Epithelial cell of proximal tubule (primary cell): ENCODE results near the gene TOP2B. TPM values are rescaled to one million over a fixed set of nuclear protein-coding genes. Genes with fewer than 3 reads are reported as not detected.

Source experiments
- DNase-seq: peaks from one replicate; pipeline ENCODE4 v3.0.0-alpha.2; 2011; ENCODE audit warnings: low read depth
- H3K4me3 ChIP-seq: 2 replicates; pipeline ENCODE4 v1.5.1; 2011; ENCODE audit warnings: low read depth, mild to moderate bottlenecking, low read length
- total RNA-seq: library from RNA; depleted of rRNA; stranded (reverse); fragments of >200 nt; gene quantifications from 2 replicates; pipeline ENCODE4 v1.2.3, GENCODE V29; 2015
- TF ChIP-seq, protein P1 (sequence below): conservative IDR thresholded peaks from 2 replicates; pipeline ENCODE4 v1.5.1; 2012; ENCODE audit warnings: low read depth, mild to moderate bottlenecking, low read length

TOP2B gene
- total RNA-seq, 1 donor from 2014 or later = 81.2 TPM

DNA sequence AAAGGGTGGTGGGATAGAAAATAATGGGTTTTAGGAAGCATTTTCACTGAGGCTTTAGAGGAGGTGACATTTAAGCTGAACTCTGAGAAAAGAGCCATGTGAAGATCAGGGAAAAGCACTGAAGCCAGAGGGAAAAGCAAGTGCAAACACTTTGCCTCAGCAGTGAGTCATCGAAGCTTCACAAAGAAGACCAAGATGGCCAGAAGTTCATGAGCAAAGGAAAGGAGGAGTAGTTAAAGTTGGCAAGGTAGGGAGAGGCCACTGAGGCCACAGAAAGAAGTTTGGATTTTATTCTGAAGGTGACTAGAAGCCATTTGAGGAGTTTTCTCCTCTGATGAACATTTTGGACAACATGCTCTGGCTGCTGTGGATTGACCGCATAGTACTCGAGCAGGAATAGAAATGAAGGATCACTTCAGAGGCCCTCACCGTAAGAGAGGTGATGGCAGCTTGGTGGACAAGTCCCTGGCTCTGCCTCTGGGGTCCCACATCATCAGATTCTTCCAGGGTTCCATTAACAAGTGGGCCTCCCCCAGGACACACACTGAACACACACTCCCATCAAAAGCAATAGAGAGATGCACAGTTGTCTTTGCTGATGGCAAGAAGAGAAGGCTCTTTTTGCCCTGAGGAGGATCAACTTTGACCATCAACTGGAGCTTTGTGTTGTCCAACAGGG, 75.5 kb downstream of the TOP2B start:
- TF ChIP-seq, protein P1, sequence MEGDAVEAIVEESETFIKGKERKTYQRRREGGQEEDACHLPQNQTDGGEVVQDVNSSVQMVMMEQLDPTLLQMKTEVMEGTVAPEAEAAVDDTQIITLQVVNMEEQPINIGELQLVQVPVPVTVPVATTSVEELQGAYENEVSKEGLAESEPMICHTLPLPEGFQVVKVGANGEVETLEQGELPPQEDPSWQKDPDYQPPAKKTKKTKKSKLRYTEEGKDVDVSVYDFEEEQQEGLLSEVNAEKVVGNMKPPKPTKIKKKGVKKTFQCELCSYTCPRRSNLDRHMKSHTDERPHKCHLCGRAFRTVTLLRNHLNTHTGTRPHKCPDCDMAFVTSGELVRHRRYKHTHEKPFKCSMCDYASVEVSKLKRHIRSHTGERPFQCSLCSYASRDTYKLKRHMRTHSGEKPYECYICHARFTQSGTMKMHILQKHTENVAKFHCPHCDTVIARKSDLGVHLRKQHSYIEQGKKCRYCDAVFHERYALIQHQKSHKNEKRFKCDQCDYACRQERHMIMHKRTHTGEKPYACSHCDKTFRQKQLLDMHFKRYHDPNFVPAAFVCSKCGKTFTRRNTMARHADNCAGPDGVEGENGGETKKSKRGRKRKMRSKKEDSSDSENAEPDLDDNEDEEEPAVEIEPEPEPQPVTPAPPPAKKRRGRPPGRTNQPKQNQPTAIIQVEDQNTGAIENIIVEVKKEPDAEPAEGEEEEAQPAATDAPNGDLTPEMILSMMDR = no peak
- no peak overlapping the region for H3K4me3 ChIP-seq
- no peak for DNase-seq

DNA sequence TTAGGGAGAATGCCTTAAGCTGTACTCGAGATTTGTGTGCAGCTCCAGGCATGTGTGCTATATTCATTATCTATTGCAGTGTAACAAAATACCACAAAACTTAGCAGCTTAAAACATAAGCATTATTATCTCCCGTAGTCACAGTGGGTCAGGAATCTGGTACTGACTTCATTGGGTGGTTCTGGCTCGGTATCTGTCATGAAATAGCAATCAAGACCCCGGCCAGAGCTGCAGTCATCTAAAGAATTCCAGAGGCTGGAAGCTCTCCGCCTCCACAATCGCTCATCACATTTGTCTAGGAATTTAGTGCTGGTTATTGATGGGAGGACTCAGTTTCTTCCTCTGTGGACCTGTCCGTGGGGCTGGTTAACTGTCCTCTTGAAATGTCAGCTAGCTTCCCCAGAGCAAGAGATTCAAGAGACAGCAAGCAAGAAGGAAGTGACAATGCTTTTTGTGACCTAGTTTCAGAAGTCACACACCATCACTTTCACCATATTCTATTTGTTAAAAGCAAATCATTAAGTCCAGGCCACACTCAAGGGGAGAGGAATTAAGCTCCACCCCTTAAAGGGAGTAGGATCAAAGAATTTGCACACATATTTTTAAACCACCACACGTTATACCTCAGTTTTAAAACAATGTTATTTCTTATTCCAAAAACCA, 76.1 kb downstream of the TOP2B start:
- H3K4me3 ChIP-seq = no peak overlapping the region
- DNase-seq = no peak
- TF ChIP-seq, protein P1 = no peak

DNA sequence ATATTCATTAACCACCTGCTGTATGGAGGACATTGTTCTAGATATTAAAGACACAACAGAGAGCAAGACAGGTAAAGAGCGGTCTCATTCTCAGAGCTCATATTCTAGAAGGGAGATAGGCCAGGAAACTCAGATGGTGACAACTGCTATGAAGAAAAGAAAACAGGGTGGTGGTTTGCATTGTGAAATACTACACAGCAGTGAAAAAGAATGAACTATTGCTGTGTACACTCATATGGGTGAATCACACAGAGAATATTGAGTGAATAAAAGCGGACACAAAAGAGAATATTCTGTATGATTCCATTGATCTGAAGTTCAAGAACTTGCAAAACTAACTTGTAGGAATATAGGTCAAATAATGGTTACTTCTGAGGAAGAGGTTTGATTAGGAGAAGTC, 76.7 kb downstream of the TOP2B start:
- no peak for DNase-seq

DNA sequence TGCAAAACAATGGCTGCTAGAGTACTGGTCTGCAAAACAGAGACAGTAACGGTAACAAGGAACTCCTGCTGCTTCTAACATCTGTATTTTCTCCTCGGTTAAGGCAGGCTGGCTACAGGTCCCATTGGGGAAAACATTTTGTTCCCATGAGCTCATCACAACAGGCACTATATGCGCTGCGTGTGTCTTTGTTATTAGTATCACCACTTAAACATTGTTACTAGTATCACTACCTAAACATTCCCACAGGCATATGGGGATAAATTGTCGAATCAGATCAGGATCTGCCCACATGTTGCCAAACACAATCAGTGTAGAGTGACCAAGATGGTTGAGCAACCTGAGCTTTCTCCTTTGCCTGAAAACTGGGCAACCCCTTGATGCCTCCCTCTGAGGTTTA, 77.2 kb downstream of the TOP2B start:
- no peak for DNase-seq
- H3K4me3 ChIP-seq = no peak overlapping the region
- TF ChIP-seq, protein P1 = no peak

More for the DNA sequence above, 76.7 kb downstream of the TOP2B start:
- TF ChIP-seq, protein P1 = no peak
- no peak overlapping the region for H3K4me3 ChIP-seq

DNA sequence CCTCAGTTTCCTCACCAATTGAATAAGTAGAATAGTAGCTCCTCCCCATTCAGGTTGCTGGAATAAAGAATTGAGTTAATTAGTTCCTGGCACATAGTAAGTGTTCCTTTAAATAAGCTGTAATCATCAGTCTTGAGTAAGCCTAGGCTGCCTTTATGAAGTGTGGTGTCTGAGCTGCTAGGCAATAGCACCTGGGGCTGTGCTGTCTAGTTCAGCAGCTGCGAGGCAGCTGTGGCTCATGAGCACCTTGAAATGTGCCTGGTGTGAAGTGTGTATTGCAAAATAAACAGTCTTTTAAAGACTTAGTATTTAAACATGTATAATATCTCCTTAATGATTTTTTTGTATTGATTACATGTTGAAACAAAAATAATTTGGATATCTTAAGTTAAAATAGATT, 77.6 kb downstream of the TOP2B start:
- TF ChIP-seq, protein P1 = no peak
- no peak for DNase-seq
- no peak overlapping the region for H3K4me3 ChIP-seq

DNA sequence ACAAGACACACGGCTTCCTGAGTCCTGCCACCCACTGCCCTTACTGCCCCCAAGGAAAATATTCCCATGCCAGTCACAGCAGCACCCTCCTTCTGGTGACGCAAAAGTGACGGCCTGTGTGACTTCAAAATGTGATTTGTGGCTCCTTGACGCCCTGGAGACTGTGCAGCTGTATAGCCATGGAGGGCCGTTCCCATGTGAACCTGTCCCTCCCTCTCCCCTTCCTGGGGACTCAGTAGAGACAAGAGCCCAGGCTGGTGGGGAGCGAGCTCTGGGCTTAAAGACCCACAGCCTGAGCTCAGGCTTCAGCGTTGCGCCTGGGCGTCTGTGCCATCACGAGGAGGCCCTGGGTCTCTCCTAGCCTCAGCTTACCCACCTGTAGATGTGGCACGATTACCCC, 78.2 kb downstream of the TOP2B start:
- TF ChIP-seq, protein P1 = no peak
- DNase-seq = no peak
- no peak overlapping the region for H3K4me3 ChIP-seq

DNA sequence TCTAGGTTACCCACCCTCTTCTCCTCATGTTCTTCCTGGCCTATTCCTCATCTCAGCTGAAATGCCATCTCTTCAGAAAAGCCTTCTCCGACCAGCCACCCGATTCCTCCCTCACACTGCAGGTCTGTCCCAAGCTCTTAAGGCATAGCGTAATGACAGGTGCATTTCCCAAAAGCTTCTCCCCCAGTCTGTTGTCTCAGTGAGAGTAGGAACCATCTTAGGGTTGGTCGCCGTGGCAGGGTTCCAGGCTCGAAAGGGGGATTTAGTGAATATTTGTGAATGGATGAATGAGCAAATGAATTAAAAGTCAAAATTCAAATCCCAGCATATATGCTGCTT, 78.6 kb downstream of the TOP2B start:
- DNase-seq = no peak
- TF ChIP-seq, protein P1 = no peak

More for the DNA sequence above, 78.6 kb downstream of the TOP2B start:
- H3K4me3 ChIP-seq = no peak overlapping the region
